GM19025 (cell line): ENCODE measurements around the gene TMEM229B.

Experiments used
- ATAC-seq: cut with Tn5 transposase; IDR thresholded peaks from one replicate; pipeline ENCODE4 v1.9.1; 2021; ENCODE audit warnings: mild to moderate bottlenecking, low read depth, moderate library complexity; ENCODE audit not compliant: unreplicated experiment

TMEM229B gene

DNA sequence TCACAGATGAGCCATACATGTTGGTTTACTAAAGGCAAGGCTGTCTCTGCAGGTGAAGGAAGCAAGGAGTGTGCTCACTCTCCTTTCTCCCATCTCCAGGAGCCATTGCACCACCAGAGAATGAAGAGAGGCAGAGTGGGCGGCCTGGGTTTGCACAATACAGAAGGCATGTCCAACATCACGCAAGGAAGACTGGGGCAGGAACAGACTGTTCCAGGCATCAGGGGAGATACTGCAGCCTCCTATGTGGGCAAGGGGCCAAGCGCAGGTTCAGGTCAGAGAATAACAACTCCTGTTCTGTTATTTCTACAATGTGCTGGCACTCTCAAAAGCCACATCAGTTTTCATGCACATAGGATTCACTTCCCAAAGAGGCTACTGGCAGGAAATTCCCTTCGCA lies 1.7 kb upstream of the TMEM229B start:
- no peak for ATAC-seq

DNA sequence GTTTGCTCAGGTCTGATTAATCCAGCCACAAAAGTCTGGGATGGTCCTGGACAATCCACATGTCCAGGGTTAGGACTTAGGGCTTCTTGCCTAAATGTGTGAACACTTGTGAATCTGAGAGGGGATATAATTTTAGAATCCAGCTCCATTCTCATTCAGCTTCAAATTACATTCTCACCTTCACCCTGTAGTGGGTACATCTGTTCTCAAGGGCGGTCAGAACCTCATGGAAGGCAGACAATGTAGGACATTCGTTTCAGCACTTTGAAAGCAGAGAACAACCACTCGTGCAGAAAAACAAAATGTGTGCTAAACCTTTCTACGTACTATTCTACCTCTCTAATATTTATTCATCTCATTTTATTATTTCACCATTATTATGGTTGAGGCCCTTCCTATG lies 1.2 kb downstream of the TMEM229B start:
- no peak for ATAC-seq

DNA sequence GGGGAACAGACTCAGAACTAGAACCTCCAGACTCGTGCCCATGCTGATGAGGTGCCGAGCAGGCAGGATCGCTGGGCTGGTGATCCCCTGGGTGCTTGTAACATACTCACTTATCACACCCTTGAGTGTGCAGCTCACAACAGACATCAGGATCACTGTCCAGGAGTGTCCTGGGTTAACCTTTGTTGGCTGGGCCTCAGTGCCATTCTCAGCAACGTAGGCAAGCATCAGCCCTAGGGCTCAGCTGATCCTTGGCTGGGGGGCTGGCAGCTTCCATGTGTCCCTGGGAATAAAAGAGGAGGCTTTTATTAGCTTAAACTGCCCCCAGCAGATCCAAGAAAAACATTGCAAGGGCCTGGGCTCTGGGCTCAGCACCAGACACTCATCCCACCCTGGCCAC lies 1.6 kb downstream of the TMEM229B start:
- ATAC-seq, result no peak

DNA sequence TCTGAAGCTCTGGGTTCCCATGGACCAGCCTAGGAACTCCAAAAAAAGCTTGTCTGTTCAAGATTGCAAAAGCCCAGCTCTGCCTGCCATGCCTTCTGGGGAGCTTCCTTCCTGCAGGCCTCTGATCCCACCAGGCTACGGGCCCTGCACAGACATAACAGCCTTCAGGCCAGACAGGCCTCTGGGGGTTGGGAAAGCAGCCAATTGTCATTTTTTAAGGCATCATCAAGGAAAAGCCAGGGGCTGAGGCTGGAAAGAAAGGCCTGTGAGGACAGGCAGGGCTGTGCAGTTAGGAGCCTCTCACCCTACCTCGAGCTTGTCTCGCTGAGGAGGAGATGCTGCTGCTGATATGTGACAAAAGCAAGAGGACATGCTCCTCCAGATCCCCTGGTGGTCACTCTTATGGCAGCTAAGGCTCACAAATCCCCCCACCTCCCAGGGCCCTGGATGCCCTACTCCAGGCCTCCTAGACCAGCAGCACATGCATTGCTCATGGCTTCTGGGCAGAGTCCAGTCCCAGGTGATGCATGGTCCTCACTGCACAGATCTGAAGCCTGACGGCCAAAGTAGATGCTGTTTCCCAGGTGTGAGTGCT lies 2.9 kb downstream of the TMEM229B start:
- no peak for ATAC-seq

DNA sequence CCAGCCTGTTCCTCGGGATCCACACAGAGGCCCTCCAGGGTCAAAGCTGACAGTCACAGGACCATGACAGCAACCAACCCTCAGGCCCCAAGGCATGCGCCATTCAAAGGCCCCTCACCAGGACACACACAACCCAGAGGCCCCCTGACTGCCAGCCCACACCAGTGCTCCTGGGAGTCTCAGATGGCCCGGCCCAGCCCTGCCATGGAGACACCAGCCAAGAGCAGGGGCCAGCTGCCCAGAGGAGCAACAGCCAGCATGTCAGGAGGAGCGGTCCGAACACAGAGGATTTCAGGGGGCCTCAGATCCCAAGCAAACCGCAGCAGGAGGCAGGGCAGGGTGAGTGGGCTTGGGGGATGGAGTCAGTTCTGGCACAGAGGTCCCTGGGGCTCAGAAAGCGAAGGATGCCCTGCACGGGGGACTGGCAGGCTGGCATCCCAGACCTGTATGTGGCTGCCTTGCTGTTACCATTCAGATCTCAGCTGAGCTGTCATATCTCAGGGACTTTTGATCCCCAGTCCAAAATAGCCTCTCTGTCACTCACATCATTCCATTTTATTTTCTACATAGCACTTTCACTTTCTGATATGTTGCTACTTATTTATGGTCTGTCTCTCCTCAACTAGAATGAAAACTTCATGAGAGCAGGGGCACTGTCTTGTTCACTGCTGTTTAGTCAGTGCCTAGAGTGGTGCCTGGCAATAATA lies 4.8 kb downstream of the TMEM229B start:
- no peak for ATAC-seq

DNA sequence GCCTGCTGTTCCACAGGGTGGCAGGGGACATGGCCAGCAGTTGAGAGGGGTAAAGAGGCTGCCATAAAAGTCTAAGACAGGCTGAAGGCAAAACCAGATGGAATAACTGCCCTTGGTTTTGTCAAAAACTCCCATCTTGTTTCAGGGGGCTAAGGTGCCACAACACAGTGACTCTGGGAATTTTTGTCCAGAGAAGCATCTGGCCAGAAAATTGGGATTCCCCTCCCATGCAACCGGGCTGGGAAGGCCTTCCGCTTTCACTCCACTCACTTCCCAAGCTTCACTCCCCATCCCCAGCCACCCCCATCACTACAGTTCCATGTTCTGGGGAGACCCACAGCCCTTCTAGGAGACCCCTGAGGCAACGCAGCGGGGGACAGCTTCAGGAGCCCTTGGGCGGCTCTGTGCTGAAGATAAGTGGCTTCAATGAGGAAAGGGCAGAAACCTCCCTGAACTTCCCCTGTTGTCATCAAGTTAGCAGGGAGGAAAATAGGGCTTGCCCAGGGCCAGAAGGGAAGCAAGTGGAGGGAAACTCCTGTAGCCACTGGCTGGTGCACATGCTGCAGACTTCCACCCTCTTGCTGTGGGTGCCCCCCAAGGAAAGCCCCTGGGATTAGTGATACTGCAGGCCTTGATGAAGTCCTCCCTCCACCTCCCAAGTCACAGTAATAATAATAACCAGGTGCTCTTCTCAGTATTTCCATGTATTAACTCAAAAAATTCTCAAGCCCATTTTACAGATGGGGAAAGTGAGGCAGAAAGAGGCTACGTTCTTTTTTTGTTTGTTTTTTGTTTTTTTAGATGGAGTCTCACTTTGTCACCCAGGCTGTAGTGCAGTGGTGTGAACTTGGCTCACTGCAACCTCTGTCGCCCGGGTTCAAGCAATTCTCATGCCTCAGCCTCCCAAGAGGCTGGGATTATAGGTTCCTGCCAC lies 6.0 kb downstream of the TMEM229B start:
- no peak for ATAC-seq

DNA sequence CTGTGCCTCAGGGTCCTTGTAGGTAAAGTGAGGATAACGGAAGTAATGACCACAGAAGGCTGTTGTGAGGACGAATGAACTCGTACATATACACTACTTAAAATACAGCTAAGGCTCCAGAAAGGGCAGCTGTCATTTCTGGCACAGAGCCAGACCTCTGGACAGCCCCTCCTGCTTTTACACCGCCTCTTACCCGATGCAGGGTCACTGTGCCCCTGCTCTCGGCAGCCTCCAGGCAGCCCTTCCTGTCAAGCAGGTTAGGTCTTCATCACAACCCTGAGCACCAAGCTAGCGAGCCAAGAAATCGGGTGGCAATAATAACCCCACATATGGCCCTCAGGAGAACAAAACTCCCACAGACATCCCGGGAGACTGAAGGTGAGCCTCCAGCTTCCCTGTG lies 8.5 kb downstream of the TMEM229B start:
- no peak for ATAC-seq

DNA sequence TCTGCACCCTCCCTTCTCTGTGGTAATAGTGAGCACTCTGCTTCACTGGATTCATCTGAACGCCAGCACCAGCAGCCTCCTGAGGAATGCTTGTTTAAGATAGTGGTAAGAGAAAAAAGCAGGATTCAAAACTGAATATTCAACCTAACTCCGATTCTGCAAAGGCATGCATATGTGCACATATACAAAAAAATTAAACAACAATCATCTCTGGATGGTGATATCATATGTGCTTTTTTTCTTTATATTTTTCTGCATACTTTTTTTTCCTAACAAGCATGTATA lies 9.8 kb downstream of the TMEM229B start:
- no peak for ATAC-seq

DNA sequence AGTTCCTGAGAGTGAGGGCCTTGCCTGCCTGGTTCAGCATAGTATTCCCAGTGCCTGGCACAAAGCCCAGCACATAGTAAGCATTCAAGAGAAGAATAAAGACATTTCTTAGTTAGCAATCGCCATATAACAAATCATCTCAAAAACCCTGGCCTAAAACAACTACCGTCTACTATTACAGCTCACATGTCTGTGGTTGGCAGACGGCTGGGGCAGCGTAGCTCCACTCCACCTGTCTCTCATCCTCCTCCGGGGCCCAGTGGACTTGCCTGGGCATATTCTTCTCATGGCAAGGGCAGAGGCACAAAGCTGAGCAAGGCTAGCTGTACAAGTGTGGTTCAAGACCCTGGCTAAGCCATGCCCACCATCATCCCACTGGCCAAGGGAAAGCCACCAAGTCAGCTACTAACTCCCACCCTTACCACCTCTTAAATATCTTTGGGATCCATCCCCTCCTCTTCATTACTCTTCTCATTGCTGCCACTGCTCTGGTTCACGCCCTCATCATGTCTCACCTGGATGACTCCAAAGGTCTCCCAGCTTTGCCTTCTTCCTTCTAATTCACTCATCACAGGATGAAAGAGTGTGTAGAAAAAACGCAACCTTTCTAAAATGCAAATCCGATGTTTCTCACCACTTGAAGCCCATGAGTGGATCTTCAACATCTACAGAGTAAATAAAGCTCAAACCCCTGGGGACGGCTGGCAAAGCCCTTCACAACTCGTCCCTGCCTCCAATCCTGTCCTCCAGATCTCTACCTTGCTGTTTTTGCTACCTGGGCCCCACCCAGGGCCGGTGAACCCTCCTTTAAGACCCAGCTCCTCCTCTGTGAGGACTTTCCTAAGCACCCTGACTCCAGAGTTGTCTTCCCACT lies 10.4 kb downstream of the TMEM229B start:
- ATAC-seq, result no peak

DNA sequence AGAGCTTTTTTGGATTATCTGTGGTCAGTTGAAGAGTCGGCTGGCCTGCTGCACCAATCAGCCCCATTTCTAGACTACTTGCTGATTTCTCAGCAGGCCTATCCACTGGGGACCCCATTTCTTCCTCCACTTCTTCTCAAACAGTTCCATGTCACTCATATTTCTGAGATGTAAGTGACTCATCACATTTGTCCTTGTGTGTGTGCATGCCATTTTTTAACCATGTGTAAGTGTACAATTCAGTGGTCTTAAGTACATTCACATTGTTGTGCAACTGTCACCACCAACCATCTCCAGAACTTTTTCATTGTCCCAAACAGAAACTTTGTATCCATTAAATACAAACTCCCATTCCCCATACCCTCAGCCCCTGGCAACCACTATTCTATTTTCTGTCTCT lies 14.2 kb downstream of the TMEM229B start:
- ATAC-seq, result no peak

DNA sequence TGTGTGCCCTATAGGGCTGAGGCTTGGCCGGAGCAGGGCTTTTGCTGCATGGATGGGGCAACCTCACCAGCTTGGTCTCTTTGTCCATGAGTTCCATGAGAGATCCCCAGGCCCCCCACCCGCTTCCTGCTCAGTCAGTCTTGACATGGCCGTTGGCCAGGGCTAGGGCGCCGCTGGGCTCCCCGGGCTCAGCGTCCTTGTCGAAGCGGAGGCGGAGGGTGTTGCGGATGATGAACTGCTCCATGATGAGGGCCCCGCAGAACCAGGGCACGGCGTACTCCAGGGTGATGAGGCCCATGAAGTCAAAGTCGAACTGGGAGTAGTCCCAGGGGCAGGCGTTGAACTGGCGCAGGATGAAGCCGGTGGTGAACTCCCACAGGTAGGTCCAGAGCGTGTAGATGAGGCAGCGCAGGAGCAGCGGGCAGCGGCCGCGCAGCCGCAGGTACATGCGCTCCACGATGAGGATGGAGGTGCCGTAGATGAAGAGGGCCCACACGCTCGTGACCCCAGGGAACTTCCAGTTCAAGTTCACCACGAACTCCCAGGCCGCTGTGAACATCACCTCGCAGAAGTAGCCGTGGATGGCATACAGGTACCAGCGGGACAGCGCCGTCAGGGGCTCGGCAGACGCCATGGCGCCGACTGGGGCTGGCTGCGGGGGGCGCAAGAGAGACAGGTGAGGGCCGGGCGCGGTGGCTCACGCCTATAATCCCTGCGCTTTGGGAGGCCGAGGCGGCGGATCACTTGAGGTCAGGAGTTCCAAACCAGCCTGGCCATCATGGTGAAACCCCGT lies 15.0 kb downstream of the TMEM229B start:
- no peak for ATAC-seq

DNA sequence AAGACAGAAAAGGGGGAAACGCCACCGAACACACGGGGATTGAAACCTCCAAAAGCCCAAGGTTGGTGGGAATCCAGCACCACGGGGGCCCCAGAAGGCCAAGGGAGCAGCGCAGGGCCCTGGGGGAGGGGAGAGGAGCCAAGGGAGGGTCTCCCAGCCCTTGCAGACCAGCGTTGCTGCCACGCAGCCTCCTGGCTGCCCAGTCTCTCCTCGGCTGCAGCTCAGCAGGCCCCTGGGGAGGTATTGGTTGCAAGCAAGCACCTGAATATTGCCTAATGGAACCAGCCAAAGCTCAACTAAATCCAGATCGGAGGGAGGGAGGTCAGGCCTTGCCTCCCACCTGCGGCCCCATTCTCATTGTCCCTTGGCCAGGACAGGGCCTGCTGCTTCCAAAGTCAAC lies 15.8 kb downstream of the TMEM229B start:
- no peak for ATAC-seq

DNA sequence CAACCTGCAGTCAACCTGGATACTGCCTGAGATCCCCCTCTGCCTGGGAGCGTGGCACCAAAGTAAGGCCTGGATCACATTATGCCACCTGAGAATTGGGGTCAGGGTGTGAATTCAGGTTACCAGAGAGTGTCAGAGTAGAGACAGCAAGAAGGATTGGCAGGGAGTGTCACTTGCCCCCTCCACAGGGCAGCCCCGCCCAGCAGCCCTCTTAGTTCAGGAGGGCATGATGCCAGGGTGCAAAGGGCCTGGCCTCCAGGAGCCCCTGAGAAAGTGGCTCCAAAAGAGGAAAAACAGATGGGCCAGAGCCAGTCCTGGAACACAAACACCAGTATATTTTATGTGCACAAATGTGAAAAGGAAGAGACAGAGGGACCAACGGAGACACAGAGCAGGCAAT lies 18.6 kb downstream of the TMEM229B start:
- ATAC-seq, result no peak

DNA sequence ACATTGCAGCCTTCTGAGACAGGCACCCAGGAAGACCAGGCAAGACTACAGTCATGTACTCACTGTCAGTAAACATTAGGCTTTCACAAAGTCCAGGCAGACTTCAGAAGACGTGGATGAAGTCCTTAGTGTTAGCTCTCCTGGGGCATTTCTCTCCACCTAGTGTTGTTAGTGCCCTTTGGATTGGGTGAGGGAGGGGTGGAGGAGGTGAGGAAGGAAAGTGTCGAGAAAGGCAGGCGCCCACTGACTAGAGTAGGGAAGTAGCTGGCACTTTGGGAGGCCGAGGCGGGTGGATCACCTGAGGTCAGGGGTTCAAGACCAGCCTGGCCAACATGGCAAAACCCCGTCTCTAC lies 20.2 kb downstream of the TMEM229B start:
- ATAC-seq, result no peak

DNA sequence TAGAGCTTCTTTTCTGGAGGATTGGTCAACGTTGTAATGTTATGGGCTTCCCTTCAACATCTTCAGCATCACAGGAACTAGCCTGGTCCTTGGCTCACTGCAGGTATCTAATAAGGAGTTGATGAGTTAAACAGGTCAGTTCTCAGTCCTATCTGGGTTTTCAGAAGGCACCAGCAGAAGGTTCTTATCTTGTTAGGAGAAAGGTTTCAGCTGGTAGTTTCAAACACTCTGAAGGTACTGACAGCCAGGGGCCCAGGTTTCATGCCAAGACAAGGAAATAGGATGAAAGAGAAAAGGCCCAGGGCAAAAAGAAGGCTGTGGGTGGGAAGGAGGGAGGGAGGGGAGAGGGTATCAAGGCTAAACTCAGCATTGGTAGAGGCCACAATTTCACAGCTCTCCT lies 21.4 kb downstream of the TMEM229B start:
- no peak for ATAC-seq

DNA sequence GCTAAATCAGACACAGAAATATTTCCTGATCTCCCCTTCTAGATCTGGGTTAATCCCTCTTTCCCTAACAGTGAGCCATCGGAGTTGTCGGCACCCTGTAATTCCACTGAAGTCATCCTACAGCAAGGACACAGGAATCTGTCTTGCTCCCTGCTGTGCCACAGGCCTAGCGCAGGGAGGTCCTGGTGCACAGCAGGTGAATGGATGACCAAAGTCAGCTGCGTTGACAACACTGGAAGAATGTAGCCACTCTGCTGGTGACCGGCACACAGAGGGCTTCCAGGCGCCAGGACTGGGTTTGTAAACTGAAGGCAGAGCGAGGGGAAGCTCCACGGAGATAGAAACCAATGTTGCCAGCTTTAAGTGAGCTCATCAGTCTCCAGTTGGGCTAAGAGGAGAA lies 23.6 kb downstream of the TMEM229B start:
- ATAC-seq, result no peak

DNA sequence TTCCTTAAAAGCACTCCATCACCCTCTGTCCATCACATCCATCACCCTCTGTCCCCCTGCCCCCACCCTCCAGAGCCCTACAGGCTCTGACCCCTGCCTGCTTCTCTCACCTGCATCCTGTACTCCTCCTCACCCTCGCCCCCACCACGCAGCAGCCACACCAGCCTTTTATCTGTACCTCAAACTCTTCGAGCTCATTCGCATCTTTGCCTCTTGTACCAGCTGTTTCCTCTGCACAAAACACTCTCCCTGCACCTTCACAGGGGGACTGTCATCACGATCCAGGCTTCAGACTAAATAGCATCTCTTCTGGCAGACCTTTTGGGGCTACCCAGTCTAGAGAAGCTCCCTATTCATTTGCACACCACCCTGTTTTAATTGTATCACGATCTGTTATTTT lies 24.1 kb downstream of the TMEM229B start:
- no peak for ATAC-seq

DNA sequence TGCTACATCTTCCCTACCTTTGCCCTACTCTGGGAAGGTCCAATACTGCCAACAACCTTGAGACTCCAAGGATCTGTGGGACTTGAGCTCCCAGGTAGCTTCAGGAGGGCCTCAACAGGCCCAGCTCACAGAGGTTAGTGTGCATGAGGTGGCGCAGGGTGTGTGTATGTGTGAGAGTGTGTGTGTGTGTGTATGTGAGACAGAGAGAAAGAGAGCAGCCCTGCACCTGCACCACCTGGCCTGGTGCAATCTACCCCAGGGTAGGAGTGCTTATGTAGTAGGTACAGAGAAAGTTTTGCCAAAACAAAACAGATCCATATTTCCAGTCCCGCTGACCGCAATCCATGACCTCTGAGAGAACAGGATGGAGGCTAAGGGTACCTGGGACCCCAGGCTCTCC lies 24.6 kb downstream of the TMEM229B start:
- ATAC-seq, result no peak

DNA sequence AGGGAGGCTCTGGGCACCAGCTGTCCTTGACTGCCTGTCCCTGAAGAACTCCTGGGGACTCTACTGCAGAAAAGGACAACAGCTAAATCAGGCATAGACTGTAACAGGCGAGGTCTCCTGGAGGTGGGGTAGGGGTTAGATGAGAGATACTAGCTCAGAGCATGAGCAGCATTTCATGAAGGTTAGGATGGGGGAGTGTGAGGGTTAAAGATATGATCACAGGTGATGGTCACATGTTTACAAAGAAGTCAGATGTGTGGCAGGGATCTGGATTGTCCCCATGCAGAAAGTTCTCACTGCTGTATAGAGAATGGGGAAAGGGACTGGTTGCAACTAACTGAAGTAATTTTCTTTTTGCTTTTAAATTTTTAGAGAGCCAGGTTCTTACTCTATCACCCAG lies 26.5 kb downstream of the TMEM229B start:
- no peak for ATAC-seq

DNA sequence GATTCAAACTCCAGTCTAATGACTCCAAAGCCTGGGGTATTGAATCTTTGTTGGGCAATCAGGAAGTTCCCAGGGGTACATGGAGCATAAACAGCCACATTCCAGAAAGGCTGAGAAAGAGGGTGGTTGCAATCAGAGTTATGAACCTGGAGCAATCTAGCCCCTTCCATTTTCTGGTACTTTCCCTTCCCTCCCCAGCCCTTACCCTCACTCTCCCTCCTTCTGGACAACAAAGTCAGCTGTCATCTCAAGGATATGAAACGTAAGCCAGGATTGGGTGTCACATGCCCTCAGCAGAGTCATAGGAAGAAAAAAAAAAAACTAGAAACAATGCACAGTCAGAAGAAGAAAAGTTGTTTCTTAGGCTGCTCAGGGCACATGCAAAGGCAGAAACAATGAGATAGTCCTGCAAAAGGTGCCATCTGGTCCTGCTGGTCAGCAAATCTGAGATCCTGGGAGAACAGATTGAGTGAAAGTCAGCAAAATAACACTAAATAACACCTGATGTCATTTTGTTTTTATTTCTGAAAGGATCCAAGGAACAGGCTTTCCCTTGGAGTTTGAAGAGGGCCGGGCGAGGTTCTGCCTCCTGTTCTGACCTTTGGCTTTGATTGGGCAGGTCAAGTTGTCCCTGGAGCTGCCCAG lies 27.1 kb downstream of the TMEM229B start:
- no peak for ATAC-seq
